SK-N-MC (cell line): Measurements from ENCODE around the gene GSTA3.
"Not testable (repeated sequence)": the region's sequence is repeated elsewhere in the genome, so short reads cannot be mapped to it uniquely, and the experiment has no call there.

Experiments used
- EZH2 ChIP-seq: fragments of 200-600 bp; sonication (generic); IDR thresholded peaks from one replicate; pipeline ENCODE4 v1.6.1; 2017; ENCODE audit warnings: antibody characterized with exemption
- POLR2AphosphoS5 ChIP-seq: IDR thresholded peaks from 2 replicates; pipeline ENCODE4 v1.6.1; 2012; ENCODE audit warnings: mild to moderate bottlenecking, low read depth, low read length, borderline replicate concordance

DNA sequence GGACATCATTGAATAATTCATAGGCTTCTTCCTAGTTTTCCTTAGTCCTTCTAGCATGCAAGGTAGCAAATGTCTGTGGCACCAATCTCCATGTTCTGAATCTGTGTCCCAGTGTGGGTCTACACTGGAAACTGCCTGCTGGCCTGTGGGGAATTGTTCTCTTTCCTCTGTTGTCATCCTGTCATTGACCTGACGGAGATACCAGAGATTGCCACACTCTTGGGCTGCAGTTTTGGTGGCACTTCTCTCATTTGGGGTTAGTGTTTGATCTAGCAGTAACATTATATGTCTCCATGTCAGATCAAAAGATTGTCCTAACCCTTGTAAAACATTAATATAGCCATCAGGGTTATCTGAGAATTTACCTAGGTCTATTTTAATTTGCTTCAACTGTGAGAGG is 9.3 kb upstream of the GSTA3 start:
- not testable (repeated sequence) for TF ChIP-seq POLR2AphosphoS5, EZH2
